GM12878 (cell line): ENCODE measurements around the gene CCS. TPM values are rescaled to one million over a fixed set of nuclear protein-coding genes. Genes with fewer than 3 reads are reported as not detected.
"Not testable (repeated sequence)": the region's sequence is repeated elsewhere in the genome, so short reads cannot be mapped to it uniquely, and the experiment has no call there.

Source experiments
- ATAC-seq: fragments of 200-7000 bp; cut with Tn5 transposase; 3 replicates; pipeline ENCODE4 v1.9.1; 2020; ENCODE audit warnings: mild to moderate bottlenecking, moderate library complexity
- BruUV-seq: library from RNA; stranded (reverse); fragments of 400-500 nt; replicated peaks from 2 replicates; lab custom pipeline; 2021; lab: Mats Ljungman, UMichigan
- CTCF ChIA-PET: fragments of 300-600 bp; sonication (Branson Sonifier 250); formaldehyde crosslinking; extraction: SDS; loops from one replicate; lab custom pipeline; 2021; ENCODE audit warnings: inconsistent platforms; lab: Yijun Ruan, JAX
- POLR2A ChIA-PET: fragments of 350-600 bp; formaldehyde crosslinking; extraction: SDS; loops from one replicate; lab custom pipeline; 2021; ENCODE audit warnings: inconsistent platforms; lab: Charles Lee
- RAD21 ChIA-PET: fragments of 300-600 bp; sonication (Branson Sonifier 250); formaldehyde crosslinking; loops from one replicate; lab custom pipeline; 2023; ENCODE audit warnings: antibody characterized with exemption; ENCODE audit not compliant: unreplicated experiment; lab: Charles Lee
- SMC1A ChIA-PET: fragments of 300-600 bp; sonication (Branson Sonifier 250); formaldehyde crosslinking; loops from one replicate; lab custom pipeline; 2023; ENCODE audit not compliant: unreplicated experiment, uncharacterized antibody; lab: Charles Lee
- DNase-seq: peaks from one replicate; pipeline ENCODE4 v3.0.0-alpha.2; 2011; ENCODE audit warnings: low read depth, low spot score
- FAIRE-seq: peaks from 3 replicates; lab custom pipeline; 2011; peaks lifted over from hg19 to GRCh38; lab: Jason Lieb, UNC
- H2AFZ ChIP-seq: 2 replicates; pipeline ENCODE4 v1.6.0; 2011; ENCODE audit warnings: low read depth, low read length, control low read depth; ENCODE audit not compliant: control insufficient read depth
- H3K27ac ChIP-seq: 2 replicates; pipeline ENCODE4 v1.5.1; 2011; ENCODE audit warnings: control low read depth; ENCODE audit not compliant: control insufficient read depth, insufficient read depth
- H3K27me3 ChIP-seq, 2 experiments: replicated peaks in 1 of 2; 2 replicates each; pipeline versions ENCODE4 v1.6.0 to v1.6.1; 2011; ENCODE audit warnings: low read length in 1 of 2; ENCODE audit not compliant: control insufficient read depth in 2 of 2, insufficient read depth in 2 of 2
- H3K36me3 ChIP-seq, 2 experiments: 2 replicates each; pipeline ENCODE4 v1.5.1; 2011; ENCODE audit warnings: low read length in 1 of 2; ENCODE audit not compliant: control insufficient read depth in 2 of 2, insufficient read depth in 2 of 2
- H3K4me1 ChIP-seq: 2 replicates; pipeline ENCODE4 v1.6.1; 2011; ENCODE audit warnings: mild to moderate bottlenecking, low read length, moderate library complexity, mixed read lengths; ENCODE audit not compliant: control insufficient read depth, insufficient read depth
- H3K4me2 ChIP-seq: 2 replicates; pipeline ENCODE4 v1.6.0; 2011; ENCODE audit warnings: control low read depth; ENCODE audit not compliant: control insufficient read depth, insufficient read depth
- H3K4me3 ChIP-seq: fragments of 200-600 bp; sonication (generic); 2 replicates; pipeline ENCODE4 v1.5.1; 2016
- H3K79me2 ChIP-seq: 2 replicates; pipeline ENCODE4 v1.6.0; 2011; ENCODE audit warnings: low read length; ENCODE audit not compliant: control insufficient read depth, insufficient read depth
- H3K9ac ChIP-seq: 2 replicates; pipeline ENCODE4 v1.8.0; 2011; ENCODE audit warnings: low read length, control low read depth, mixed read lengths; ENCODE audit not compliant: control insufficient read depth, insufficient read depth
- H3K9me3 ChIP-seq: replicated peaks from 3 replicates; pipeline ENCODE4 v1.5.1; 2011; ENCODE audit warnings: mild to moderate bottlenecking, low read length; ENCODE audit not compliant: control insufficient read depth, insufficient read depth
- H4K20me1 ChIP-seq: 2 replicates; pipeline ENCODE4 v1.6.0; 2011; ENCODE audit not compliant: control insufficient read depth, insufficient read depth
- BACH1 ChIP-seq: fragments of 450-650 bp; IDR thresholded peaks from 2 replicates; pipeline ENCODE4 v1.6.1; 2017; ENCODE audit warnings: mild to moderate bottlenecking, borderline replicate concordance
- BHLHE40 ChIP-seq, 2 experiments: fragments of 450-650 bp in 1 of 2; IDR thresholded peaks; 2 replicates each; pipeline ENCODE4 v1.6.1; 2011 to 2017; ENCODE audit warnings: low read depth in 2 of 2, borderline replicate concordance in 1 of 2, improper control_type of control experiment in 1 of 2, low read length in 1 of 2, mild to moderate bottlenecking in 1 of 2
- CHD4 ChIP-seq: fragments of 200-600 bp; sonication (generic); IDR thresholded peaks from 2 replicates; pipeline ENCODE4 v1.6.1; 2016; ENCODE audit warnings: mild to moderate bottlenecking
- JUND ChIP-seq: IDR thresholded peaks from 2 replicates; pipeline ENCODE4 v1.6.1; 2012; ENCODE audit warnings: low read depth, mild to moderate bottlenecking, low read length, improper control_type of control experiment, moderate library complexity
- NFIC ChIP-seq: IDR thresholded peaks from 2 replicates; pipeline ENCODE4 v1.6.1; 2012; ENCODE audit warnings: low read depth, mild to moderate bottlenecking, inconsistent platforms, low read length, moderate library complexity
- NFYB ChIP-seq: IDR thresholded peaks from 2 replicates; pipeline ENCODE4 v1.6.1; 2011; ENCODE audit warnings: low read depth, mild to moderate bottlenecking, low read length, improper control_type of control experiment, moderate library complexity; ENCODE audit not compliant: insufficient read depth
- POLR2AphosphoS2 ChIP-seq: IDR thresholded peaks from 2 replicates; pipeline ENCODE4 v1.6.1; 2011; ENCODE audit warnings: low read depth, mild to moderate bottlenecking, low read length, improper control_type of control experiment, moderate library complexity
- SMARCA5 ChIP-seq: fragments of 450-650 bp; IDR thresholded peaks from 2 replicates; pipeline ENCODE4 v1.6.1; 2017; ENCODE audit warnings: mild to moderate bottlenecking
- SP1 ChIP-seq: IDR thresholded peaks from one replicate; pipeline ENCODE4 v1.6.1; 2011; ENCODE audit warnings: low read depth, low read length
- WGBS: methylation state at CpG from one replicate; pipeline ENCODE4 v1.1.6; 2016; ENCODE audit warnings: low lambda C conversion rate; ENCODE audit not compliant: insufficient replicate concordance, insufficient coverage; ENCODE audit errors: missing lambda C conversion rate; 5-methylcytosine and 5-hydroxymethylcytosine counted together
- in situ Hi-C: fragments of 300-500 bp; cut with MboI; formaldehyde crosslinking; loops from 9 replicates; pipeline ENCODE4 v1.14.3; 2018; ENCODE audit warnings: mixed read lengths
- intact Hi-C: fragments of 100-400 bp; cut with micrococcal nuclease; formaldehyde crosslinking; loops from one replicate; pipeline ENCODE4 v1.14.2; 2022; ENCODE audit not compliant: unreplicated experiment
- polyA plus RNA-seq, 11 experiments: library from polyadenylated mRNA; depleted of rRNA in 4 of 11; unstranded in 6 of 11; stranded (reverse) in 5 of 11; fragments of >200 nt; fragmentation: Nextera tagmentation in 4 of 11; fragmentation: Illumina TruSeq in 1 of 11; extraction: Ambion mirVana in 4 of 11; extraction: Trizol in 1 of 11; gene quantifications; 1 replicate in 1 of 11; 2 replicates in 10 of 11; pipeline versions ENCODE4 v1.2.1 to v1.2.3, GENCODE V29; 2011 to 2016; ENCODE audit warnings: inconsistent platforms in 2 of 11, missing spikeins in 2 of 11, low read depth in 1 of 11
- total RNA-seq, 4 experiments: library from RNA; depleted of rRNA in 3 of 4; stranded (reverse); fragments of >200 nt in 3 of 4; fragmentation: Illumina TruSeq in 1 of 4; extraction: Trizol in 1 of 4; gene quantifications; 2 replicates each; pipeline versions ENCODE4 v1.2.1 to v1.2.3, GENCODE V29; 2013 to 2021
- TF ChIP-seq, protein P1 (sequence below): IDR thresholded peaks from 2 replicates; pipeline ENCODE4 v1.6.1; 2011; ENCODE audit warnings: borderline replicate concordance, low read depth, mild to moderate bottlenecking, moderate library complexity, mixed read lengths, low read length; ENCODE audit not compliant: insufficient read depth; ENCODE audit errors: extremely low read length
- TF ChIP-seq, protein P2 (sequence below): IDR thresholded peaks from 2 replicates; pipeline ENCODE4 v1.6.1; 2012; ENCODE audit warnings: low read depth, low read length, improper control_type of control experiment

The CCS gene
- total and polyA plus RNA-seq, 10 of the 15 experiments (the other 5 are each of a cell fraction or from before 2014, with no cell fraction given) = 1.5 to 44.2 (median 30.6) TPM

DNA sequence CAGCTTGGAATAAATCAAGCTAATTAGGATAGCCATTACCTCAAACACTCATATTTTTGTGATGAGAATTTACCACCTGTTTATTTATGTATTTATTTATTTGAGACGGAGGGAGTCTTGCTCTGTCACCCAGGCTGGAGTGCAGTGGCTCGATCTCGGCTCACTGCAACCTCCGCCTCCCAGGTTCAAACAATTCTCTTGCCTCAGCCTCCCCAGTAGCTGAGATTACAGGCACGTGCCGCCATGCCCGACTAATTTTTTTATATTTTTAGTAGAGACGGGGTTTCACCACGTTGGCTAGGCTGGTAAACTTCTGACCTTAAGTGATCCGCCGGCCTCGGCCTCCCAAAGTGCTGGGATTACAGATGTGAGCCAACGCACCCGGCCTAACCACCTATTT is 48.0 kb upstream of the CCS start:
- ChIA-PET CTCF (interaction anchor here (0.6 to 4.3 kb wide), 3 partner anchors 17 to 133 kb away, joined by 3 to 32 read pairs (median 3); partner anchors contain the start of genes RBM14 and RBM4B), RAD21 (interaction anchor here (0.6 to 2.9 kb wide), 5 partner anchors 65 to 1915 kb away, joined by 3 to 37 read pairs (median 3); partner anchors contain the start of genes DPP3, RBM4 and RBM4B), POLR2A (interaction anchor here (0.6 to 4.0 kb wide), 7 partner anchors 47 to 582 kb away, joined by 3 to 26 read pairs (median 5); partner anchors contain the start of genes CCDC87, CCS, DPP3 and PELI3), SMC1A (interaction anchor here (0.6 to 5.6 kb wide), 6 partner anchors 15 to 1106 kb away, joined by 3 to 37 read pairs (median 3); partner anchors contain the start of genes RBM4 and RBM4B)
- Histone ChIP-seq H3K9ac (peak overlapping the region; percentile 79), H3K4me3 (peak overlapping the region; percentile 86), H3K27ac (peak overlapping the region; percentile 72), H3K4me2 (peak overlapping the region; percentile 82)
- H3K27me3 ChIP-seq, FAIRE-seq, in situ Hi-C loops, H3K9me3 ChIP-seq, H3K36me3 ChIP-seq, ATAC-seq: not testable (repeated sequence)
- TSS peak; percentile 87 for BruUV-seq
- peak; percentile 55 to 90; a peak in 3 of 4 replicates for TF ChIP-seq BHLHE40 (IDR thresholded peaks at IDR 0.05; ENCODE audit: borderline replicate concordance in 1 of 2, low read depth in 2 of 2, low read length in 1 of 2)
- TF ChIP-seq, all 136 proteins: peak for 1; not testable (repeated sequence) for 135
- H4K20me1 ChIP-seq, DNase-seq, H3K79me2 ChIP-seq, H3K4me1 ChIP-seq, intact Hi-C loops: not testable (repeated sequence)
- WGBS = 7% methylated on average over 14 of the region's 14 CpGs
- H2AFZ ChIP-seq = peak overlapping the region; percentile 3; the same call in 1 of the 2 replicates

DNA sequence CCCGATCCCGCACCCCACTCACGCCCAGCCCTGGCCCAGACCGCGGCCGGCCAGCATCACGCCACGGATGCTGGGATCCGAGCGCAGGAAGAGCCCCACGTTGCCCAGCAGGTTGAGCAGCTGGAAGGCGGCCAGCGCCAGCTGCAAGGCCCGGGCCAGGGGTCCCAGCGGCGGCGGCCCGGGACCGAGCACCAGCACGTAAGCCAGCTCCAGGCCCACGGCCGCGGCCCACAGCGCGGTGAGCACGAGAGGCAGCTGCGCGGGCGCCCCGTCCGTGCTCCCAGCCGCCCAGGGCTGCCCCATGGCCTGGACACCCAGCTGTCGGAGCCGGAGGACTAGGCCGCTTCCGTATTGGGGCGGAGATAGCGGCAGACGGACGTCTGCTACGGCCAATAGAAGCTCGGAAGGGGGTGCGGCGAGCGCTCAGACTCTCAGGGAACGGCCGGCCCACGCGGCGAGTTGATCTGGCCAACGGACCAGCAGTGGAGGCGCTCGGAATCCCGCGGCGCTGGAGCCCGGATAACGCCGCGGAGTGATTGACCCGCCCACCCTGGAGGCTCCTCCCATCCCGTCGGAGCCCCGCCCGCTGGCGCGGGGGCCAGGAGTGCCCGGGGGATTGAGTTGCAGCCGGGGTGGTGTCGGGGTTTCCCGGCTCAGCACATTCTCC is 47.2 kb upstream of the CCS start, which contains the start of gene ZDHHC24:
ZDHHC24 (minus strand) TSS at position 348 of the 667 bp plus-strand sequence; CDS start at position 303, 45 bp downstream.
- Histone ChIP-seq H3K9ac (peak within 1 kb of the TSS; percentile 79), H4K20me1 (no peaks in the 10 kb centered on the region), H3K4me1 (peaks cover 10% of the 10 kb centered on the region), H3K4me2 (peak within 1 kb of the TSS; percentile 97), H3K27ac (peak within 1 kb of the TSS; percentile 72), H3K79me2 (peaks cover 2% of the 10 kb centered on the region), H3K9me3 (no peaks in the 10 kb centered on the region), H3K36me3 (peaks cover 0 to 3% of the 10 kb centered on the region in 2 experiments; a peak in 1 of 4 replicates), H3K4me3 (peak within 1 kb of the TSS; percentile 86), H3K27me3 (no peaks in the 10 kb centered on the region), H2AFZ (peak within 1 kb of the TSS; percentile 89)
- ChIA-PET CTCF (interaction anchor here (0.6 to 4.3 kb wide), 9 partner anchors 16 to 994 kb away, joined by 3 to 32 read pairs (median 3); partner anchors contain the start of genes CCDC87, CCS, DPP3 and RBM14), RAD21 (interaction anchor here (0.6 to 2.9 kb wide), 8 partner anchors 32 to 1914 kb away, joined by 3 to 37 read pairs (median 4); partner anchors contain the start of genes MRPL11, PELI3, RBM4 and RBM4B), POLR2A (interaction anchor here (0.9 to 4.0 kb wide), 11 partner anchors 13 to 132 kb away, joined by 3 to 26 read pairs (median 5); partner anchors contain the start of genes CCDC87, CCS, DPP3 and PELI3), SMC1A (interaction anchor here (1.1 to 5.6 kb wide), 8 partner anchors 8 to 132 kb away, joined by 3 to 37 read pairs (median 3); partner anchors contain the start of genes RBM4 and RBM4B)
- no TSS peak for BruUV-seq
- in situ Hi-C loops (no loop called here), intact Hi-C loops (loop anchor here (1.0 kb wide), 1 partner anchor 132 kb away; no protein-coding TSS in a partner anchor)
- peak; percentile 81 for DNase-seq
- WGBS = under 1% methylated on average over 68 of the region's 71 CpGs
- ATAC-seq = peak; percentile 91
- peak; percentile 86 for FAIRE-seq
- TF ChIP-seq, protein P1, sequence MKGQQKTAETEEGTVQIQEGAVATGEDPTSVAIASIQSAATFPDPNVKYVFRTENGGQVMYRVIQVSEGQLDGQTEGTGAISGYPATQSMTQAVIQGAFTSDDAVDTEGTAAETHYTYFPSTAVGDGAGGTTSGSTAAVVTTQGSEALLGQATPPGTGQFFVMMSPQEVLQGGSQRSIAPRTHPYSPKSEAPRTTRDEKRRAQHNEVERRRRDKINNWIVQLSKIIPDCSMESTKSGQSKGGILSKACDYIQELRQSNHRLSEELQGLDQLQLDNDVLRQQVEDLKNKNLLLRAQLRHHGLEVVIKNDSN = no peak
- TF ChIP-seq BACH1 (0 out of 2 replicates have a peak, but pooled peaks have one; percentile 49), CHD4 (no peak), JUND (no peak), SP1 (peak; percentile 85), NFYB (peak; percentile 79), BHLHE40 (IDR thresholded peaks at IDR 0.05; ENCODE audit: borderline replicate concordance in 1 of 2, low read depth in 2 of 2, low read length in 1 of 2) (peak in 1 of 2 experiments; percentile 51; a peak in 2 of 4 replicates), POLR2AphosphoS2 (no peak), SMARCA5 (0 out of 2 replicates have a peak, but pooled peaks have one; percentile 47), NFIC (no peak)
- TF ChIP-seq, protein P2, sequence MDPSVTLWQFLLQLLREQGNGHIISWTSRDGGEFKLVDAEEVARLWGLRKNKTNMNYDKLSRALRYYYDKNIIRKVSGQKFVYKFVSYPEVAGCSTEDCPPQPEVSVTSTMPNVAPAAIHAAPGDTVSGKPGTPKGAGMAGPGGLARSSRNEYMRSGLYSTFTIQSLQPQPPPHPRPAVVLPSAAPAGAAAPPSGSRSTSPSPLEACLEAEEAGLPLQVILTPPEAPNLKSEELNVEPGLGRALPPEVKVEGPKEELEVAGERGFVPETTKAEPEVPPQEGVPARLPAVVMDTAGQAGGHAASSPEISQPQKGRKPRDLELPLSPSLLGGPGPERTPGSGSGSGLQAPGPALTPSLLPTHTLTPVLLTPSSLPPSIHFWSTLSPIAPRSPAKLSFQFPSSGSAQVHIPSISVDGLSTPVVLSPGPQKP = no peak
